Endothelial cell of umbilical vein (primary cell): Measurements from ENCODE around the gene AIG1. TPM values are rescaled to one million over a fixed set of nuclear protein-coding genes. Genes with fewer than 3 reads are reported as not detected.

Experiments
- BruUV-seq: library from RNA; stranded (reverse); fragments of 400-500 nt; replicated peaks from 2 replicates; lab custom pipeline; 2021; lab: Mats Ljungman, UMichigan
- CTCF ChIA-PET: fragments of 300-600, 350-600 bp; sonication (Branson Sonifier 250); formaldehyde crosslinking; loops from one replicate; lab custom pipeline; 2021; ENCODE audit warnings: antibody characterized with exemption, inconsistent platforms; lab: Charles Lee
- POLR2A ChIA-PET: fragments of 300-600, 350-600 bp; sonication (Branson Sonifier 250); formaldehyde crosslinking; loops from one replicate; lab custom pipeline; 2021; ENCODE audit warnings: antibody characterized with exemption, inconsistent platforms; lab: Charles Lee
- DNase-seq: peaks from one replicate; pipeline ENCODE4 v3.0.0-alpha.2; 2011; ENCODE audit warnings: low read depth, low spot score
- FAIRE-seq: peaks from 2 replicates; lab custom pipeline; 2011; peaks lifted over from hg19 to GRCh38; lab: Jason Lieb, UNC
- H2AFZ ChIP-seq: 2 replicates; pipeline ENCODE4 v1.6.0; 2012; ENCODE audit warnings: low read depth, low read length, control low read depth, inconsistent platforms
- H3K27ac ChIP-seq: 2 replicates; pipeline ENCODE4 v1.5.1; 2011; ENCODE audit warnings: low read depth, mild to moderate bottlenecking, control low read depth, low read length, moderate library complexity; ENCODE audit not compliant: insufficient read depth
- H3K27me3 ChIP-seq, 2 experiments: 2 replicates each; pipeline versions ENCODE4 v1.6.0 to v1.6.1; 2011; ENCODE audit warnings: low read length in 2 of 2, mixed read lengths in 1 of 2; ENCODE audit not compliant: control insufficient read depth in 2 of 2, insufficient read depth in 2 of 2
- H3K36me3 ChIP-seq, 2 experiments: 2 replicates in 1 of 2; 3 replicates in 1 of 2; pipeline ENCODE4 v1.5.1; 2011; ENCODE audit warnings: low read length in 2 of 2, mild to moderate bottlenecking in 1 of 2, moderate library complexity in 1 of 2; ENCODE audit not compliant: control insufficient read depth in 2 of 2, insufficient read depth in 2 of 2; ENCODE audit errors: extremely low read depth in 1 of 2
- H3K4me1 ChIP-seq: 3 replicates; pipeline ENCODE4 v1.5.1; 2011; ENCODE audit warnings: mild to moderate bottlenecking, low read length; ENCODE audit not compliant: control insufficient read depth, insufficient read depth; ENCODE audit errors: extremely low read depth
- H3K4me2 ChIP-seq: 2 replicates; pipeline ENCODE4 v1.6.1; 2011; ENCODE audit warnings: low read length, control low read depth, mixed read lengths; ENCODE audit not compliant: insufficient read depth
- H3K4me3 ChIP-seq, 3 experiments: fragments of 200-600 bp in 1 of 3; sonication (generic), shearing (Covaris generic) in 1 of 3; replicated peaks in 1 of 3; 2 replicates each; pipeline ENCODE4 v1.5.1; 2011 to 2016; ENCODE audit warnings: control low read depth in 3 of 3, low read length in 3 of 3, mild to moderate bottlenecking in 2 of 3, inconsistent platforms in 1 of 3, low read depth in 1 of 3, moderate library complexity in 1 of 3; ENCODE audit not compliant: insufficient read depth in 1 of 3
- H3K79me2 ChIP-seq: 2 replicates; pipeline ENCODE4 v1.6.0; 2012; ENCODE audit warnings: low read length, inconsistent platforms; ENCODE audit not compliant: control insufficient read depth, insufficient read depth
- H3K9ac ChIP-seq: replicated peaks from 2 replicates; pipeline ENCODE3; 2011; ENCODE audit warnings: low read length, control low read depth; ENCODE audit not compliant: insufficient read depth; ENCODE audit errors: extremely low read depth
- H3K9me1 ChIP-seq: replicated peaks from 3 replicates; pipeline ENCODE4 v1.6.0; 2011; ENCODE audit warnings: mild to moderate bottlenecking, low read length; ENCODE audit not compliant: control insufficient read depth, insufficient read depth; ENCODE audit errors: extremely low read depth
- H3K9me3 ChIP-seq: replicated peaks from 2 replicates; pipeline ENCODE4 v1.5.1; 2012; ENCODE audit warnings: low read length, inconsistent platforms; ENCODE audit not compliant: control insufficient read depth, insufficient read depth
- H4K20me1 ChIP-seq: replicated peaks from 2 replicates; pipeline ENCODE3; 2011; ENCODE audit warnings: mild to moderate bottlenecking, low read length; ENCODE audit not compliant: control insufficient read depth, insufficient read depth; ENCODE audit errors: extremely low read depth
- EZH2 ChIP-seq: IDR thresholded peaks from 2 replicates; pipeline ENCODE4 v1.6.1; 2012; ENCODE audit warnings: borderline replicate concordance, low read depth, mild to moderate bottlenecking, moderate library complexity, low read length, inconsistent platforms; ENCODE audit not compliant: severe bottlenecking
- FOS ChIP-seq: IDR thresholded peaks from 2 replicates; pipeline ENCODE4 v1.6.1; 2011; ENCODE audit warnings: mild to moderate bottlenecking, low read length, moderate library complexity, borderline replicate concordance; ENCODE audit not compliant: insufficient read depth
- GATA2 ChIP-seq: IDR thresholded peaks from 2 replicates; pipeline ENCODE4 v1.7.0; 2011; ENCODE audit warnings: low read depth, mild to moderate bottlenecking, moderate library complexity, mixed read lengths, low read length; ENCODE audit not compliant: insufficient read length, insufficient read depth
- JUN ChIP-seq: IDR thresholded peaks from 2 replicates; pipeline ENCODE4 v1.6.1; 2011; ENCODE audit warnings: borderline replicate concordance, low read depth; ENCODE audit not compliant: insufficient read length, insufficient read depth
- MYC ChIP-seq: IDR thresholded peaks from one replicate; pipeline ENCODE4 v1.6.1; 2011; ENCODE audit warnings: mild to moderate bottlenecking, low read depth, low read length
- POLR2A ChIP-seq: IDR thresholded peaks from 2 replicates; pipeline ENCODE4 v1.6.1; 2012; ENCODE audit warnings: low read depth, mild to moderate bottlenecking, control low read depth, low read length
- POLR2AphosphoS5 ChIP-seq: IDR thresholded peaks from 2 replicates; pipeline ENCODE4 v1.6.1; 2012; ENCODE audit warnings: low read depth, mild to moderate bottlenecking, control low read depth, low read length, moderate library complexity; ENCODE audit not compliant: insufficient read depth
- dilution Hi-C: fragments of 300-500 bp; cut with MboI; formaldehyde crosslinking; loops from one replicate; pipeline ENCODE4 v1.15.0; 2019; ENCODE audit warnings: low sequenced_read_pairs; ENCODE audit not compliant: extremely low pct_ligation_motif_present
- intact Hi-C: fragments of 100-400 bp; cut with micrococcal nuclease; formaldehyde crosslinking; loops from one replicate; pipeline ENCODE4 v1.10.0; 2022
- polyA plus RNA-seq, 4 experiments: library from polyadenylated mRNA; depleted of rRNA in 3 of 4; stranded (reverse) in 3 of 4; unstranded in 1 of 4; fragments of >200 nt; gene quantifications; 2 replicates each; pipeline versions ENCODE4 v1.2.1 to v1.2.3, GENCODE V29; 2011 to 2012; ENCODE audit warnings: missing spikeins in 1 of 4
- total RNA-seq: library from RNA; stranded (reverse); gene quantifications from 2 replicates; pipeline ENCODE4 v1.2.3, GENCODE V29; 2021
- TF ChIP-seq, protein P1 (sequence below): IDR thresholded peaks from 2 replicates; pipeline ENCODE4 v1.6.1; 2011; ENCODE audit not compliant: insufficient read depth, insufficient read length
- TF ChIP-seq, protein P2 (sequence below), 2 donors: IDR thresholded peaks; 1 replicate in 1 of 2; 2 replicates in 1 of 2; pipeline ENCODE4 v1.5.1; 2011; ENCODE audit warnings: low read length in 2 of 2, mild to moderate bottlenecking in 2 of 2, moderate library complexity in 2 of 2, control low read depth in 1 of 2, inconsistent platforms in 1 of 2, low read depth in 1 of 2; ENCODE audit not compliant: insufficient read depth in 1 of 2; ENCODE audit errors: extremely low read depth in 1 of 2

The AIG1 gene
- total and polyA plus RNA-seq, 2 donors (not counting 3 experiments of a cell fraction or from before 2014, with no cell fraction given) = 17.7 to 22.7 TPM

DNA sequence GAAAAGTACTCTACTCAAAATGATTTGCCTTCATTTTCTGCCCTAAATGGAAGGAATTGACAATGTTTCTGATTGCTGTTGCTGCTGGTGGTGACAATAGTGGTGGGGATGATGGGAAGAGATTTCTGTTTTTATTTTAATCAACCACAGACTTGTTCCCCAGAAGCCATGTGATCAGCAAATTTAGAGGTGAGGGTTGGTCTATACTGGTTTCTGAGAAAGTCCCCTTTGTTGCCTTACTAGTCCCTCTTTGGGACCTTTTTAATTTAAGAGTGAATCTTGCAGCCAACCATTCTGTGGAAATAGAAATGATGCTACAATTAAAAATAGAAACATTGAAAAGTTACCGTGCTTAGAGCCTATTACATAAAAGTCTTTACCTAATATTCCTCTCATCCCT is 43.2 kb downstream of the AIG1 start:
- no TSS peak for BruUV-seq

More for the DNA sequence above, 43.2 kb downstream of the AIG1 start:
- intact Hi-C loops = no loop called here
- Histone ChIP-seq H3K79me2 (no peaks in the 10 kb centered on the region), H3K27me3 (no peaks in the 10 kb centered on the region), H3K4me1 (no peaks in the 10 kb centered on the region), H4K20me1 (no peaks in the 10 kb centered on the region), H3K4me3 (no peak overlapping the region), H3K9ac (no peak overlapping the region), H3K27ac (no peak overlapping the region), H2AFZ (no peak overlapping the region), H3K9me3 (no peaks in the 10 kb centered on the region), H3K36me3 (no peaks in the 10 kb centered on the region), H3K4me2 (no peak overlapping the region), H3K9me1 (no peaks in the 10 kb centered on the region)
- no peak for TF ChIP-seq MYC
- TF ChIP-seq POLR2A = no peak
- TF ChIP-seq, protein P1, sequence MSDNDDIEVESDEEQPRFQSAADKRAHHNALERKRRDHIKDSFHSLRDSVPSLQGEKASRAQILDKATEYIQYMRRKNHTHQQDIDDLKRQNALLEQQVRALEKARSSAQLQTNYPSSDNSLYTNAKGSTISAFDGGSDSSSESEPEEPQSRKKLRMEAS = no peak
- no peak for TF ChIP-seq POLR2AphosphoS5
- no peak for TF ChIP-seq JUN
- TF ChIP-seq GATA2 = no peak
- TF ChIP-seq, protein P2, sequence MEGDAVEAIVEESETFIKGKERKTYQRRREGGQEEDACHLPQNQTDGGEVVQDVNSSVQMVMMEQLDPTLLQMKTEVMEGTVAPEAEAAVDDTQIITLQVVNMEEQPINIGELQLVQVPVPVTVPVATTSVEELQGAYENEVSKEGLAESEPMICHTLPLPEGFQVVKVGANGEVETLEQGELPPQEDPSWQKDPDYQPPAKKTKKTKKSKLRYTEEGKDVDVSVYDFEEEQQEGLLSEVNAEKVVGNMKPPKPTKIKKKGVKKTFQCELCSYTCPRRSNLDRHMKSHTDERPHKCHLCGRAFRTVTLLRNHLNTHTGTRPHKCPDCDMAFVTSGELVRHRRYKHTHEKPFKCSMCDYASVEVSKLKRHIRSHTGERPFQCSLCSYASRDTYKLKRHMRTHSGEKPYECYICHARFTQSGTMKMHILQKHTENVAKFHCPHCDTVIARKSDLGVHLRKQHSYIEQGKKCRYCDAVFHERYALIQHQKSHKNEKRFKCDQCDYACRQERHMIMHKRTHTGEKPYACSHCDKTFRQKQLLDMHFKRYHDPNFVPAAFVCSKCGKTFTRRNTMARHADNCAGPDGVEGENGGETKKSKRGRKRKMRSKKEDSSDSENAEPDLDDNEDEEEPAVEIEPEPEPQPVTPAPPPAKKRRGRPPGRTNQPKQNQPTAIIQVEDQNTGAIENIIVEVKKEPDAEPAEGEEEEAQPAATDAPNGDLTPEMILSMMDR (IDR thresholded peaks at IDR 0.05; ENCODE audit: extremely low read depth in 1 of 2, insufficient read depth in 1 of 2, low read depth in 1 of 2, low read length in 2 of 2) = no peak
- TF ChIP-seq EZH2 = no peak
- no peak for TF ChIP-seq FOS
- no peak for FAIRE-seq
- dilution Hi-C loops = no loop called here
- POLR2A ChIA-PET = no interaction called here
- CTCF ChIA-PET = no interaction called here
- no peak for DNase-seq
